HG03354 (cell line): Measurements from ENCODE around the gene CNNM3.
"Not testable (repeated sequence)": the region's sequence is repeated elsewhere in the genome, so short reads cannot be mapped to it uniquely, and the experiment has no call there.

Source experiments
- ATAC-seq: cut with Tn5 transposase; IDR thresholded peaks from one replicate; pipeline ENCODE4 v1.9.1; 2021; ENCODE audit warnings: mild to moderate bottlenecking; ENCODE audit not compliant: unreplicated experiment, poor library complexity, severe bottlenecking

Gene CNNM3

DNA sequence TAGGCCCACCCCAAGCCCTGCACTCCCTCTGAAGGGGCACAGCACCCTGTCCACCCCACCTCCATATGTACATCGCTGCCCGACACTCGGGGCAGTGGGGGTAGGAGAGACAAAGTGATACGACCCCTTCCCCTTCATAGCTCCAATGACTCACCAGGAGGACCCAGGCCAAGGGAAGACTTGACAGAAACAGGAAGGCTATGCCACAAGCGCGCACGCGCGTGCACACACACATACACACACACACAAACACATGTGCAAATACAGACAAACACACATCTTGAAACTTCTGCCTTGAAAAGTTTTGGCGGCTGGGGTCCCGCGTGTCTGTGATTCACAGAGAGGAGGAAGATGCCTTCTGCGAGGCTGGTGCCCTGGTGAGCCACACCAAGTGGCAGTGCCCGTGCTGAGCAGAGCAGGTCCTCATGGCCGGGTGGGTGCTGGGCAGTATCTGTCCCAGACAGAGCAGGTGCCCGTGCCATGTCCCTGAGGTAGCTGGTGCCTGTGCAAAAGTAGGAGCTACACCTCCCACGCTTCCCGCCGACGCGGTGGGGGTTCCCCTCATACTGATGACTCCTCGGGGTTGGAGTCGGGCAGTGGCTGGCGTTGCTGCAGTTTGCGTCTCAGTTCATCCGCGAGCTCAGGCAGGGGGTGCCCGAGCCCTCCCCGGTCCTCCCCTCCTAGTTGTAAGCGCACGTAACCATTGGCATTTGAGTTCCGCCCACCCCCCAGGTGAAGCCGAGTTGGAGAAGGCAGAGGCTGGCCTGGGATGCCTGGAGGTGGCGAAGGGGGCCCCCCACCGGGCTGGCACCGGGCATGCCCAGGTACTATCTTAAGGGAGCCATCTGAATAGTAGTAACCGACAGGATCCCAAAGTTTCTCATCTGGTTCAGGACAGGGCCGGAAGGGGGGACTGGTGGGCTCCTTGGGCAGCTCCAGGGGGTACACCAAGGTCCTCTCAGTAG is 44.3 kb downstream of the CNNM3 start:
- no peak for ATAC-seq

DNA sequence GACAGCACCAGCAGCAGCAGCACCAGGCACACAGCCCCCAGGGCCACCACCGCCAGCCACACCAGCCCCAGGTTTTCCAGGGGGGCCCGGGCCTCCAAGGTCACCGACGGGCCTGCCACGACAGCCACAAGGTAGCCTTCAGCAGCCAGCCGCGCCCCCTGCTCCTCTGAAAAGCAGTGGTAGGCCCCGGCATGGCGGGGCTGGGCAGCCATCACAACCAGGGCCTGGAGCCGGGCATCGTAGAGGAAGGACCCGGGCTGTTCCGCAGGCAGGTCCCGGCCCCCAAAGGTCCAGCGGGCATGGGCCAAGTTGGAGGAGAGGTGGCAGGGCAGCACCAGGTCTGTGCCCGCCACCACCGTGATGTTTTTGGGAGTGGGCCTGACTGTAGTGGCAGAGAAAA is 45.0 kb downstream of the CNNM3 start:
- no peak for ATAC-seq

DNA sequence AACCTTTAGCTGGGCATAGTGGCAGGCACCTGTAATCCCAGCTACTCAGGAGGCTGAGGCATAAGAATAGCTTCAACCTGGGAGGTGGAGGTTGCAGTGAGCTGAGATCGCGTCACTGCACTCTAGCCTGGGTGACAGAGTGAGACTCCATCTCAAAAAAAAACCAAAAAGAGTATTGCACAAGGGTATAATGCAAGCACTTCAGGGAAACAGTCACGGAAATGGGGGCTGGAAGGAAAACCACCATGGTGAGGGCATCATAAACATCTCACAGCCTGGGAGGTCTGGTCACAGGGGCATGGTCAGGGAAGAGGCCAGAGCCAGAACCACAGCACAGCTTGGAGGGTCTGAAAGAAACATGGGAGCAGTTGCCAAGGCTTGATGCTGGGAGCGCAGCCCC is 47.0 kb downstream of the CNNM3 start:
- not testable (repeated sequence) for ATAC-seq

DNA sequence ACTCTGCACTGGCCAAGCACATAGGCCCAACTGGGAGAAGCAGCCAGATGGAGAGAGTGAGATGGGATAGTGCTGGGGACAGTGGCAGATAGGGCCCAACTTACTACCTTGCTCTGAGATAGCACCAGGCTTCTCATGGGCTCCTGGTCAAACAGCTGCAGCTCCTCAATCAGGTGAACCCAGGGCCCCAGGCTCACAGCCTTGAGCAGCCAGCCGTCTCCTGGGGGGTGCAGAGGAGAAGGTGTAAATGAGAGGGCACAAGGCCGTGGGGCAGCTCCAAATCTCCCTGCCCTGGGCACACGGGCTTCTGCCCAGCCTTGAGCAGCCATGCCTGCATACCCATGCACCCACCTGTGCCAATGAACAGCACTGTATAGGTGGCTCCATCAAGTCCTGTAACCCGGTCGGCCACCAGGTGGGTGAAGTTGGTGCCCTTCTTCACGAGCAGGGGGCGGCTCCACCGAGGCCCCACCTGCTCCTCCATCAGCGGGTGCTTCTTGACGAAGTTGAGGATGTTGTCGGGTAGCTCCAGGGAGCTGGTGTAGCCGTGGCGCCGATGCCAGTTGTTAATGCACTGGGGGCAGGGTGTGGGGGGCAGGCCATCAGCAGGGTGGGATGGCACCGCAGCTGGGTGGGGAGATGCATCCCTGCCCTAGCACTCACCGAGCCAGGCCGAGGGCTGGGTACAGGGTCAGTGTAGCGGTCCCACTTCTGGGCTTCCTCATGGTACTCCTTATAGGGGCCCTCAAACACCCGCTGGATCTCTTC is 47.7 kb downstream of the CNNM3 start:
- no peak for ATAC-seq

GRCh38 chr2:96864343-96865091 is 48.4 kb downstream of the CNNM3 start:
- ATAC-seq: no peak

DNA sequence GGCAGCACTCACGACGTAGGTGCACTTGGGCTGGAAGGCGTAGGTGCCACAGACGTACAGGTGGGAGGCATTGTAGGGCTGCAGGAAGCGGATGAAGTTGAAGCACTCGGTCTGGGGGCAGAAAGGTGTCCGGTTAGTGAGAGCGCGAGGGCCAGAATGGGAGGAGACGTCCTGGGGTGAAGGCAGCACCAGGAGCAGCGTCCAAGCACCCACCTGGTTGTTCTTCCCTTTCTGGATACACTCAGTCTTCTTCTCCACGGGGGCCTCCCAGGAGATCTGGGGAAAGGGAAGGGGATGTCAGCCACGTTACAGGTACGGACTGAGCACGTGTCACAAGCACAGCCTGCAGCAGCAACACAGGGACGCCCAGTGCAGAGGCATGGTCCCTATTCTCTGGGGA is 49.6 kb downstream of the CNNM3 start:
- no peak for ATAC-seq

DNA sequence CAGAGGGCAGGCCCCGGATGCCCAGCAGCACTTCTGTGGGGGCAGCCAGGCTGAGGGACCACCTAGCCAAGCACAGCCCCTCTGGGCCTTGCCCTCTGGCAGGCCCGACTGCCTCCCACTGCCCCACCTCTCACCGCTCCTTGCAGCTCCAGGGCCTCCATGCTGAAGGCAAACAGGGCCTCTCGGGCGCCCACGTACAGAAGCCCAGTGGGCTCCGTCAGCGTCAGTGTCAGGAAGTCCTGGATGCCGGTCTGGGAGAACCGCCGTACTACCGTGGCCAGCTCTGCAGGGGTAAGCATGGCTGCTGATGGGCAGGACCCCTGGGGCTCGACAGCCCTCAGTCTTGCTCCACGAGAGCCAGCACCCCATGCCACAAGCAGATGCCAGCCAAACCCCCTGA is 50.1 kb downstream of the CNNM3 start:
- ATAC-seq: no peak

GRCh38 chr2:96866586-96866985 is 50.5 kb downstream of the CNNM3 start:
- ATAC-seq: no peak

- ATAC-seq: no peak
Measured at GRCh38 chr2:96866986-96867755, 51.1 kb downstream of the CNNM3 start.

GRCh38 chr2:96867756-96868554 is 51.9 kb downstream of the CNNM3 start:
- ATAC-seq: peak; percentile 19

DNA sequence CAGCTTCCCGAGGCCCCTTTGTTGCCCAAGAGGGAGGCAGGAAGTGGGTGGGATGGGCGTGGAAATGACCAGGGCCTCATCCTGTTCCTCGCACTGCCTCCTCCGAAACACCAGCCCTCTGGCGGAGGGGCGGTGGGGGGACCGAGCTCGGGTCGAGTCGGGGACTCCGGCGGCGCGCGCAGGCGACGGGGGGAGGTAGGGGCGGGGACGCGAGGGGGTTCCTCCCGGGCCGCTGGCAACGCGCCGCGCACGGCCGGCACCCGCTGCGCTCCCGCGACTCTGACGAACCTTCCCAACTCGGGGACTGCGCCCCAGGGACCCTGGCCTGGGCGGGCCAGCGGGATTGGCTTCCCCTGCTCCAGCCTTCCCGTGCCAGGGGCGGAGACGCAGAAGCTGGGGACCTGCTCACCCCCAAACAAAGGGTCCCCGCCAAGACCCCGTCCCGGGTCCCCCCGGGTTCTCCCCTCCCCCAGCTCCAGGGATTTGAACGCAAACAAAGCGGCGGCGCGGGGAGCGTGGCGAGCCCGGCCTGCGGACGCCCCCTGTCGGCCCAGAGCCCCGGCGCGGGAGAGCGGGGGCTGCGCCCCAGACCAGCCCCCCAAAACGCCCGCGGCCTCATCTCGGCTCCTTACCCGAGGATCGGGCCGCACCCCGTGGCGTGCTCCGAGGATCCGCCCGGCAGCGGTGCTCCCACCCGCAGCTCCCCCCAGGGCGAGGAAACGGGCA is 52.6 kb downstream of the CNNM3 start:
- ATAC-seq: peak; percentile 50

DNA sequence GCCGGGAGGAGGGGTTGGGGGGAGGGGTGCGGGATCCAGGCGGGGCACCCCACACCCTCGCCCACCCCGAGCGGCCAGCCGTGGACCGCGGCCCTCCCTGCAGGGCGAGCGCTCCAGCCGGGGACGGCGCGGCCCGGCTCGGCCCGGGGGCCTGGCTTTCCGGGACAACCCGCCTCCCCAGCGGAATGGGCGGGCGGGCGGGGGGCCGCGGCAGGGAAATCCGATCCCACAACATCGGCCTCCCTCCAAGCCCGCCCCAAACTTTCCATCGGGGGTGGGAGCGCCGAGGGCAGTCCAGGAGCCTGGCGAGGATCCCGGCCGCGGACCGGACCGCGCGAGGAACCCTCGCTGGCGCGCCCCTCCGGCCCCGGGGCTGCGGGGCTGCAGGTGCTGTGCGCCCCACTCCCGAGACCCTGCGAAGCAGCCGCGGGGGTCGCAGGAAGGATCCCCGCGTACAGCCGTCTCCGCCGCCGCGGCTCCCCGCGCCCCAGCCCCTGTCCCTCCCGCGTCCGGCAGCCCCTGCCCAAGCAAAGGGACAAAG is 53.3 kb downstream of the CNNM3 start:
- ATAC-seq: peak; percentile 9

GRCh38 chr2:96869822-96870625 is 54.0 kb downstream of the CNNM3 start, which contains the start of gene SEMA4C:
Gene SEMA4C, minus strand, starts transcription at chr2:96870080. Its CDS starts 2,194 bp downstream, at chr2:96867886.
- ATAC-seq: no peak

DNA sequence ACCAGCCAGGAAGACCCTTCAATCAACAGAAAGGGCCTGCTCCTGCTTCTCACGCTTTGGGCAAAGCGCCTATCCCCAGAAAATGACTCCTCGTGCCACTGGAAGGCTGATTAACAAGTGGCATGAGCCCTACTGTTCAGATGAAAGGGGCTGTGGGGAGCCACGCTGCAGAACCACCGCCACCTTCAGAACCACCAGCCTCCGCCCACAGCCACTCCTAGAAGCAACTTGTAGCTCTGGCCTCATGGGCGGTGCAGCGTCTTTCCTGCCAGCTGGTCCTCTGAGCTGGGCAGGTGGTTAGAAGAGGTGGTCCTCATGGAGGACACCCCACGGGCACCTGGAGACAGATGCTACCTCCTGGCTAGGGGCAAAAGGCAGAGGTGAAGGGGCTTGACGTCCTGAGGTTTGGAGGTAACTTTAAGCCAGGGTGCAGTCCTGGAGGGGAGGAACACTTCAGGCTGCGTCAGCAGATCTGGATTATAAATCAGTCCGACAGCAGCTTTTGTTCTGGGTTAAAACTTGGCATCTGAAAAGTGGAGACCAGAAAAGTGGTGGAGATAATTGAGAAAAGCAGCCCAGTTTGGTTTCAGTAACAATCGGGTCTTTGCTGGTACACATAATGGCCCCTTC is 54.7 kb downstream of the CNNM3 start:
- no peak for ATAC-seq

- no peak for ATAC-seq
Measured at GRCh38 chr2:96872591-96873349, 56.7 kb downstream of the CNNM3 start.

DNA sequence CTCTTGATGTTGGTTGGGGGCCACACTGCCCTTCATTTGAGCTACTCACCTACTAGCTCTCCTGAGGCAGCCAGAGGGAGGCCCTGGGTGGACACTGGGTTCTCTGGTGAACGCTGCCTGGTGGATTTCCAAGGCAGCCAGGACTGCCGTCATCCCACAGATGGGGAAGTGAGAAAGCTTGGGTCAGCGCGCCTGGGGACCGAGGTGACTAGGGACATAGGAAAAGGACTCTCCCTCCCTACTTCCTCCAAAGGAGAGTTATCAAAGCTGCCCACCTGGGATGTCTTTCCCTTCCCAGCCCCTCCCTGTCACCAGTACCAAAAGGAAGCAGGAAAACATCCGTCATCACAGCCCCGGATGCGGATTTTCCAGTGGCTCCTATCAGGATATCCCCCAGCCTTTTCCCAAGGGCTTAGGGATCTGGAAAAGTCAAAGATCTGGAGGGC is 57.6 kb downstream of the CNNM3 start:
- no peak for ATAC-seq
